SHP77 (cell line): Measurements from ENCODE around the gene CNOT2.

Experiments used
- DNase-seq, 2 experiments: peaks; one replicate each; lab custom pipeline; 2025; lab: John Stamatoyannopoulos, UW

The CNOT2 gene

DNA sequence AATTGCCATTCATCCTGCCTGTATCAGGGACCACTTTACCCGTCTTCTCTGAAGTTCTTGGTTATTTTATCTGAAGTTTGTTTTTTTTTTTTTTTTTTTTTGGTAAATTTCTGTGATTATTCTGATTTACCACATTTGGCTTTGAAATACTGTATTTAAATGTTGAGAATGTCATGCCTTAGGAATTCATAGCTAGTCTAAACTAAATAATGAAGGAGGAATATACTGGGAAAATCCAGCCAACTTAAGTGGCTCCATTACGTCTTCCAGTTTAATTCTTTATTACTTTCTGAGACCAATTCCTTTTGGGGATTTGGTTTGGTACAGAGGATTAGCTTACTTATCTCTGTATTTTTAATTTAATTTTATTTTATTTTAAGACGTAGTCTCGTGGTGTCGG, 62.6 kb downstream of the CNOT2 start:
- no peak for DNase-seq

DNA sequence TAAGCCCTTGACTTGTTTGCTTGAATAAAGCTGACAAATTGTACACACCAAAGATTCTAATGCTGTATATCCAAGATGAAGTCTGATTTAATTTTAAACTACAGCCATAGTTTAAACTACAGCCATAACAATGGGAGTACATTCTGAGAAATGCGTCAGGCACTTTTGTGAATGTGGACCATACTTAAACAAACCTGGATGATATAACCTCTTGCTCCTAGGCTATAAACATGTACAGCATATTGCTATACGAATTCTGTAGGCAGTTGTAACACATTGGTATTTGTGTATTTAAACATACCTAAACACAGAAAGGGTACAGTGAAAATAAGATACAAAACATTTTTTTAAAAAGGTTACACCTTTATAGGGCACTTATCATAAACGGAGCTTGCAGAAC, 63.4 kb downstream of the CNOT2 start:
- no peak for DNase-seq

DNA sequence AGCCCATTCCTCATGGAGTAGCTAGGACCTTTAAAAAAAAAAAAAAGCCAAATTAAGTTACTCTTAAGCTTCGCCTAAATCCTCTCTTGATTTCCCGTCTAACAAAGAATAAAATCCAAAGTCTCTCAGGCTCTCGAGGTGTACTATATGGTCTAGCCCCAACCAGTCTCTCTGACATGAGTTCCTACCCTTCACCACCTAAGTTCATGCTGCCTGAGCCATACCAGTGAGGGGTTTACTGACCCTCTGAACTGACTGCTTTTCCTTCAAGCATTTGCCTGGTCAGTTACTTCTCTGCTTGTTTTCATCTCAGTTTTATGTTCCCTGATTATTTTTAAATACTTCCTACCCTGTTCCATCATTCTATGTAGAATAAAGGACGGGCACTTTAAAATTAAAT, 64.6 kb downstream of the CNOT2 start:
- no peak for DNase-seq

DNA sequence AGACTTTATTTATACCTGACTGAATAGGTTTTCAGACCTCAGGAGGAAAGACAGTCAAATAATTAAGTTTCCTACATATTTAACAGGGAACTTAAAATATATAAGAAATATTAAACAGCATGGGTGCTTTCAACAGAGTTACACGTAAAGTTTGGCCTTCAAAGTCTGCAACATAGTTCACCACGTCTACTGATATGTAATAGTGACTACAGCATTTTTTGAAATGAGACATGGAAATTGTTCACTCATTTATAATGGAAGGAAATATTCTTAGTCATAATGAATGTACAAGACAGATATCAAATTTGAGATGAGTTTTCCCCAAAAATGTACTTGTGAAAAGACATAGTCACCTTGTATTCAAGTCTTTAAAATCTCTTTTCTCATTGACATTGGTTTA, 66.1 kb downstream of the CNOT2 start:
- DNase-seq: no peak

DNA sequence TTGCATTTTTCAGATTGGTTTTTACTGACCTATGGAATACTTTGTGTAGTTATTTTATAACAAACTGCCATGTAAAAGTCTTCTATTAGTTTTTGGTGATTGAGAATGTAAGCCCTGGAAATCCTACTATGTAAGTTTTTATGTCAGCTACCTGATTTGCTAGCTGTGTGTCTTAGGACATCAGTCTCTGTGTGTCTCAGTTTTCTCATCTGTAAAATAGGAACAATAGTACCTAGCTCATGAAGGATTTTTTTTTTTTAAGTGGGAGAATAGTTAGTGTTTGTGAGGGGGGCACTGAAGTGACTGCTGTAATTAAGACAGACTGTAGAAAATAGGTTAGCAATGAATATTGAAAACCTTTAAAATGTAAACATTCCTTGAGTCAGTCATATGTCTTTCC, 70.9 kb downstream of the CNOT2 start:
- no peak for DNase-seq

DNA sequence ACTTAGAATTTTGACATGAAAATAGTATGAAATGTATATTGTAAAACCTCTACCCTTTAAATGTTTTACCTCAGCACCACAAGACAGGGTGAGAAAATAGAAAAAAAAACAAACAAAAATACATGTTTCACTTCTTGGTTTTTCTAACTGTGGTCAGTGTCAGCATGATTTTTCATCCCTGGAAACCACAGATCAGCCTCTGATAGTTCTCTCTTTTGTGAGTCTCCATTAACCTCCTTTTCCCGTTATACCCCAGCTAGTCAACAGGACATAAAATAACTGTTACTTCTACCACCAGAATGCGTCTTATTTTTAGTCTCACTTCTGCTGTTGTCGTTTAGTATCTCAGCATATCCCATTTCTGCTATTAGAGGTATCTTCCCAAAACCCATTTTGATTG, 74.5 kb downstream of the CNOT2 start:
- DNase-seq: no peak

DNA sequence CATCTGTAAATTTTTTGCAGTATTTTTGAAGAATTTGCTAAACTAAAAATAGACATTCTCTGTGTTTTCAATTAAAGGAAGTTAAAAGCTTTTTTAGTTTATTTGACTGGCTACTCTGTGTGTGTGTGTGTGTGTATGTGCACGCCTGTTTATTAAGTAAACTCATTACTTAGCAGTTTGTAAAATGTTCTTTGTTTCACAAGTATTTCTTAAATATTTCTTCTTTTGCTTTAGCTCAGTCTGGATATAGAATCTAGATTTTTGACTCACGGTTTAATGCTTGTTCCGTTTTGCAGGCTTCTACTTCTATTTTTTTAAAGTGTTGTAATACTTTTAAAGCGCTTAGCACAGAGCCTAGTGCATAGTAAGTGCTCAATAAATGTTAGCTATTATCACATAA, 76.4 kb downstream of the CNOT2 start:
- DNase-seq: no peak

DNA sequence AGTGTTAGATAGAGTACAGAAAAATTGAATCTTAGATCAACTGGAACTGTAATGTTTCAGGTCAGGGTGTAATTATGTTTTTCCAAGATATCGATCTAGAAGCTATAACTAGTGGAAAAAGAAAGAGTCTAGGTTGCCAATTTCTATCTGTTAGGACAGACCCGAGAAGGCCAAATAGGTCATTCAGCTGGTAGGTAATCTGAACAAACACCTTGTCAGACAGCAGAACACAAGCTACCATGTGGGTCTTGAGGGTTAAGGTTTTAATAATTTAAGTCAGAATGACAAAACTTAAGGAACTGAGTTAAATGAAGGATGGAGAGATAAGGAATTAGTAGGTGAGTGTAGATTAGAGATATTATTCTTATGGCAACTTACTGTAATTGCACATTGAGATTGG, 78.0 kb downstream of the CNOT2 start:
- no peak for DNase-seq

DNA sequence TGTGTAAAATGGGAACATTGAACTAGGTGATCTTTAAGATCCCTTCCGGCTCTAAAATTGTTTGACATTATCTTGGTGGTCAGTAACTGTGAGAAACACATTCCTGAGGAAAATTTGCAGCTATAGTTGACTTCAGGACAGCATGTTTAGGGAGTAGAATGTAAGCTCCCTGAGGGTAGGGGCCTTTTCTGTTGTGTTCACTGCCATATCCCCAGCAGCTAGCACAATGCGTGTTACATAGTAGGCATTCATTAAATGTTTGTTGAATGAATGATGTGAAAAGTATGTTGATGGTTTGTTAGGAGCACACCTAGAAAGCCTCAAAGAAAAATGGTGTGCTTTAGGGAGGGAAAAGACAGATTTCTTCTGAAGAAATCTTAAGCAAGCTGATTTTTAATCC, 84.3 kb downstream of the CNOT2 start:
- no peak for DNase-seq

DNA sequence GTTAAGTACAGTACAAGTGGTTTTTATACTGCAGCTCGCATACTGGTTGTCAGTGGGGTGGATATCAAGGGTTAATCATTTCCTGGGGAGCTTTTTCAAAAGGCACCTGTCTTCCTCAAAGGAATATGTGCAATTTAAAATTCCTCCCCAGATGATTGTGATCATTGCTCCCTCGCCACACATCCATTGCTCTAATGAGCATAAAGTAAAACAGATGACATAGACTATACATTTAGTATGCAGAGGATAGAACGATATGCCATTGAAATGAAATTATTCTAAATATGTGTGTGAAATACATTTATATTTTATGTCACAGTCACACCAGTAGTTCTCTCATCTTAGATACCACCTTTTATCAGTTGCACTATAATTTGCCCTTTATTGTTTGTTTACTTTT, 86.5 kb downstream of the CNOT2 start:
- DNase-seq: no peak

DNA sequence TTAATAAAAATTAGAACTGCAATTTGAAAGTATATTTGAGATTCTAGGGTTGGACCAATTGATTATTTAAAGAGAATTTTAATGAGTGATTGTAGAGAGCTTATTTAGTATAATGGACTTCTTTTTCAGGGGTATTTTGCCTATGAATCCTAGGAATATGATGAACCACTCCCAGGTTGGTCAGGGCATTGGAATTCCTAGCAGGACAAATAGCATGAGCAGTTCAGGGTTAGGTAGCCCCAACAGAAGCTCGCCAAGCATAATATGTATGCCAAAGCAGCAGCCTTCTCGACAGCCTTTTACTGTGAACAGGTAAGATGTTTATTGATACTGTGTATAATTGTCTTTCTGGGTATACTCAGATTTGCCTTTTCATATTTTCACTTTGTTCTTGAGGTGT, 86.9 kb downstream of the CNOT2 start:
- no peak for DNase-seq

DNA sequence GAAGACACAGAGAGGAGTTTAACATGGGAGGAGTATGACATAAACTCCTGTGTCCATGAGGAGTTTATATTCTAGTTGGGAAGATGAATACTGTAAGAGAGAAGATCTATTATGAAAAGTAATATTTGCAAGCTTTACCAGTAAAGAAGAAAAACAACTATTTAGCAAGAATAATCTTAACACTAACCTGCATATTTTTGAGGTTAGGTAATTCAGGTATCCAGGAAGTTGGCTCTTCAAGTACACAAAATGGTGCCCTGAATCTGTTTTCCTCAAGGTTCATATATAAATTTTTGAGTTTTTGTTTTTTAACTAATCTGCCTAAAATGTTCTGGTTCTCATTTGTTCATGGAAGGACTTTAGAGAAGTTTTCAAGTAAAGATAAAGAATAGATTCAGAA, 89.0 kb downstream of the CNOT2 start:
- no peak for DNase-seq

DNA sequence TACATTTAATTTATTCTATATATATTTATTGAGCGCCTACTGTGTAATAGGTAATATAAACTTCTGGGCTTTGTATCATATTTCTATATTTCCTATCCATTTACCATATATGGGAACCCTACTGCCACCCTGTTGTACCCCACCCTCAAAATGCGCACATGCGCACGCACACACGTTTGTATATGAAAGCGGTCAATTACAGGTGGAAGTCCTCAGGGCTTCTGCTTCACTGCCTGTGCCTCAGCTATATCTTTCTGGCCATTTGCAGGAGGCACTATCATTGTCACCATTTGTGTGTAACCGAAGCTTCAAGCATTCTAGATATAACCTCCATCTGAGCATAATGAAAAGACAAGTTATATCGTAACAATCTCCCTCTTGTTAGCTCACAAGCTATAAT, 91.5 kb downstream of the CNOT2 start:
- no peak for DNase-seq

DNA sequence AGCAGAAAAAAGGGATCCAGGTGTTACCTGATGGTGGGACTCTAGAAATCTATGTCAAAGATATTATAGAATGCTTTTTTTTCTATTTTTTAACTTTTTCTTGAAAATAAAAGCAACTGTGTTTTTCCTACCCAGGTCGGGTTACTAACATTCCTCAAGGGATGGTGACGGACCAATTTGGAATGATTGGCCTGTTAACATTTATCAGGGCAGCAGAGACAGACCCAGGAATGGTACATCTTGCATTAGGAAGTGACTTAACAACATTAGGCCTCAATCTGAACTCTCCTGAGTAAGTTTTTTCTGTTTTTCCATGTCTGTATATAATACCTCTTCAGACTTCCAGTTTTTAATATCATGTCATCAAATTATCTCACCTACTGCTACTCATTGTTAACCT, 95.3 kb downstream of the CNOT2 start:
- DNase-seq: no peak

DNA sequence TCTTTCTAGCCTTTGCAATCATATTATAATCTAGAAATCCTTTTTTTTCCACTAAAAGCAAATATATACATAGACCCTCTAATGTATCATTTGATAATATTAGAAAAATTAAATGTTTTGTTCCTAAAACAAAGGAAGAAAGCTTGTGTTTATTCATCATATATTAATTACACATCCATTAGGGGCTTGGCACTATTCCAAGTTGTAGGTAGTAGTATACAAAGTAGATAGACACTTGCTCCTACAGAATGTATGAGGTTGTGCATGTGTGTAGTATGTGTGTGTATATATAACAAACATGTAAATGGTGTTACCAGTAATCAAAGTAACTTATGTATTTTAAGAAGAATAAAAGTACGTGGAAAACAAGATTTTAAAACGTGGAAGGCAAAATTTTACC, 107.8 kb downstream of the CNOT2 start:
- no peak for DNase-seq

DNA sequence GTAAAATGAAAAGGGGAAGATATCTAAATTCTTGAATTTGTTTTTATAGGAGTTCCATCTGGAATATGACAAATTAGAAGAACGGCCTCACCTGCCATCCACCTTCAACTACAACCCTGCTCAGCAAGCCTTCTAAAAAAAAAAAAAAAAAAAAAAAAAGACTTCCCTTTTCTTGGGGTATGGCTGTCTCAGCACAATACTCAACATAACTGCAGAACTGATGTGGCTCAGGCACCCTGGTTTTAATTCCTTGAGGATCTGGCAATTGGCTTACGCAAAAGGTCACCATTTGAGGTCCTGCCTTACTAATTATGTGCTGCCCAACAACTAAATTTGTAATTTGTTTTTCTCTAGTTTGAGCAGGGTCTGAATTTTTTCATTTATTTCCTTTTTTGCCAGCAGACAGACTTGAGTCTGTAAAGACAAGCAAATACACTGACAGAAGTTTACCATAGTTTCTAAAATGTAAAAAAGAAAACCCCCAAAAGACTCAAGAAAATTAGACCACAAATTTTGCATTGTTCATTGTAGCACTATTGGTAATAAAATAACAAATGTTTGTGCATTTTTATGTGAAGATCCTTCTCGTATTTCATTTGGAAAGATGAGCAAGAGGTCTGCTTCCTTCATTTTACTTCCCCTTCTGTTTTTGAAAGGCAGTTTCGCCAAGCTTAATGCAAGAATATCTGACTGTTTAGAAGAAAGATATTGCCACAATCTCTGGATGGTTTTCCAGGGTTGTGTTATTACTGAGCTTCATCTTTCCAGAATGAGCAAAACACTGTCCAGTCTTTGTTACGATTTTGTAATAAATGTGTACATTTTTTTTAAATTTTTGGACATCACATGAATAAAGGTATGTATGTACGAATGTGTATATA, 110.8 kb downstream of the CNOT2 start:
- DNase-seq: no peak

DNA sequence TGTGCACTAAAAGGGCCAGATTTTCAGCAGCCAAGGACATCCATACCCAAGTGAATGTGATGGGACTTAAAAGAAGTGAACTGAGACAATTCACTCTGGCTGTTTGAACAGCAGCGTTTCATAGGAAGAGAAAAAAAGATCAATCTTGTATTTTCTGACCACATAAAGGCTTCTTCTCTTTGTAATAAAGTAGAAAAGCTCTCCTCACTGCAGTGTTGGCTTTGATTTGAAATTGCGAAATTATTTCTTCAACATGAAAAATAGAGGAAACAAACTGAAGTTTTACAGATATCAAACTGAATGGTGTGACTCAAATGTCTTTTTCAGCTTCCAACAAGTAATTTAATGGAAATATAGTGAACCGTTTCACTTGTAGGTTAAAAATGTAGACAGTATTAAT, 111.6 kb downstream of the CNOT2 start:
- DNase-seq: no peak

DNA sequence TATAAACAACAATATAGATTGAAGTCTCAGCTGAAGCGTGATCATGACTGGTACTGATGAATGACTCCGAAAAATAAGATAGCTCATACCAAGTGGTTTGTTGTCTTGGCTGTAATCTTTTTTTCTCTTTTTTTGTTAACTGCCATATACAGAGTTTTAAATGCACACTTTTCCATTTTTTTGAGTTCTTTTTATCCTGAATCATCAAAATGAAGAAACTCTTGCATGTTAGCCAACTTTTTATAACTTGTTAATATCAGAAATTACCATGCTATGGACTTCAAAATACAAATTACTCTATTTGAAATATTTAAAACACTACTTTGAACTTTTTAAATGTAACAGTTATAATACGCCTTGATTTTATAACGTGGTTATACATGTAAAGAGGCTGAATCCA, 112.7 kb downstream of the CNOT2 start:
- DNase-seq: no peak

DNA sequence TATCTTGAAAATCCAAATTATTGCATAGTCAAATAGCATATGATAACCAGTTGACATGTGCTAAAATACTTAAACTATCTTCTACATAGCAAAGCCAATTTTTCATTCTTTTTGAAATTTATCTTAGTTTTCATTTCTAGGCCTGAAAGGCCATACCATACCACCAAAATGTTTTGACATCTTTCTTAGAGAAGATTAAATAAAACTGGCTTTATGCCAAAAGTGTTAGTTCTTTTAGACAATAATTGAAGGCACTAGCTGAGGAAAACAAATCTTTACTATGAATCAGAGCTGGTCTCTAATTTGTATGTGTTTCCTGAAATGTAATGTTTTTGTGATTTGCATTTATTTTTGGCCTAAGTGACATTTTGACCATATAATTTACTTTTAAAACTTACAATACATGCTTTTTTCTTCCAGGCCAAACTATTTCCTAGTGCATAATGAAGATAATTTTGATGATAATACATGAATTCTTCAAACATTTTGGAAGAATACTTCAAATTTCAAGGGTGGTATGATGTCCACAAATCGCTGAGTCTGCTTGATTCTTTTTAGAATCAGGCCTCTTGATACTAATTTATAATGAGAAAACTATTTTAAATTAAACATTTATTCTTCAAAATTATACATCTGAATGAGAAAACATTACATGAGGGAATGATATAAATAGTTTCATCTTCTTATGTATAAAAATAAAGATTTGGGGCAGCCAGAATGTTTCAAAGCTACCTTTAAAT, 116.4 kb downstream of the CNOT2 start:
- no peak for DNase-seq

DNA sequence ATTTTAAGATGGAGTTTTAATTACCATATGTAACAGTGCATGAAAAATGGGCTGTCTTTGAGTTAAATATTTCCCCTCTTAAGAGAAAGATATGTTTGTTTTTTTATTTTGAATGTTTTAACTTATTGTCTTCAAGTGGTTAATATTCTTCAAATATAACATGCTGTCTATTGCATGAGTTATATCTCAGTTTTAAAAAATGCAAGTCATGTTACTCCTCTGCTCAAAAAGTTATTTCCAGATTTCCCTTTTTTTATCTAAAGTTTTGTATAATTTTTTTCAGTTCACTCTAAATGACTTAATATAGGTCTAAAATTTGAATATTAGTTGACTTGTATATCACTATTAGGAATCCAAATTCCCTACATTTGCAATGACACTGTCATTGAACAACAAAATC, 117.0 kb downstream of the CNOT2 start:
- no peak for DNase-seq

DNA sequence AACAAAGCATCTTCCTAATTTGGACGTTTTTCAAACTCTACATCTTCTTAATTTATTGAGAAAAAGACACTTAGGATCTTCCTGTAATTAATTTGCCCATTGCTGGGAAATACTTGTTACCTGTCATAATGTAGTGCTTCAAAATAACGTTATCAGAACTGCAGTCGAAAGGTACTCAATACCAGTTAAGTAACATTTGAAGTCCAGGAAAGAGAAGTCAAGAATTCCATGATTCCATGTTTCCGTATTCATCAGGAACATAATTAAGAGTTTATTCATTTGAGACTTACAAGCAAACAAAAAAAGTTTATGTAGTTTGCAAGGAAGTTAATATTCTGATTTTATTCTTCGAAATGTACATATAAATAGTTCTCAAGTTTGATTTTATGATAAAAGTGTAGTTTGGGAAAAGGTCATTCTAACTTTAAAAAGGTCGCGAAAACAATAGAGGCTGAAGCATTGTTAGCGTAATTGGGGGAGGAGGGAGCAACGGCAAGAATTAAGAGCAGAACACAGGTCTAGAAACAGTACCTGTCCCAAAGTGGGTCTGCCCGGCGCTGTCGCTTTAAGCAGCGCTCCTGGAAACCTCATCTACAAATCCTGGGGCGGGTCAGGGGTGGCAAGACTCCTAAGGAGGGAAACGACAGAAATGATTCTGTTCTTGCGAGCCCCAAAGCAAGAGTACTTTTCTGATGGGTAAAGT, 121.6 kb downstream of the CNOT2 start:
- DNase-seq: no peak

DNA sequence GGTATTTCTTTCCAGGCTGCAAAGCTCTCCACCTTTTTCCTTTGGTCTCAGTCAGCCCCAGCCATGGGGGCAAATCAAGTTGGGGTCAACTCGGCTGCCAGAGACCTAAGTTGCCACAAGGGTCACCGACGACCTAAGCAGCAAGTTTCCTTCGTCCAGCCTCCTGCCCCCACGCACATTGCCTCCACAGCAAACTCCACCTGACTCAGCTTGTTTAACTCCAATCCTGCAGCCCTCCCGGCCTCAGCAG, 122.1 kb downstream of the CNOT2 start:
- no peak for DNase-seq
